Spleen (tissue), 11 donors: ENCODE results near the gene CSMD2. TPM values are rescaled to one million over a fixed set of nuclear protein-coding genes. Genes with fewer than 3 reads are reported as not detected.

Source experiments
- DNase-seq: peaks from one replicate; pipeline ENCODE4 v3.0.0-alpha.2; 2020
- H3K27ac ChIP-seq, 8 donors: fragments of 200-600 bp; sonication (generic) in 7 of 8; 1 replicate in 4 of 8; 2 replicates in 4 of 8; pipeline versions ENCODE4 v1.5.0 to v1.8.0; 2016 to 2021; ENCODE audit warnings: inconsistent platforms in 4 of 8, mild to moderate bottlenecking in 4 of 8, moderate library complexity in 1 of 8
- H3K27me3 ChIP-seq, 7 donors: fragments of 200-600 bp; sonication (generic) in 6 of 7; replicated peaks in 1 of 7; 1 replicate in 4 of 7; 2 replicates in 3 of 7; pipeline versions ENCODE4 v1.5.0 to v1.8.0; 2016 to 2021; ENCODE audit warnings: inconsistent platforms in 3 of 7, mild to moderate bottlenecking in 1 of 7
- H3K36me3 ChIP-seq, 6 donors: fragments of 200-600 bp; sonication (generic) in 5 of 6; 1 replicate in 4 of 6; 2 replicates in 2 of 6; pipeline versions ENCODE4 v1.5.0 to v1.8.0; 2016 to 2021; ENCODE audit warnings: inconsistent platforms in 2 of 6
- H3K4me1 ChIP-seq, 6 donors: fragments of 200-600 bp; sonication (generic) in 5 of 6; 1 replicate in 3 of 6; 2 replicates in 3 of 6; pipeline versions ENCODE4 v1.5.0 to v1.8.0; 2016 to 2021; ENCODE audit warnings: inconsistent platforms in 3 of 6
- H3K4me3 ChIP-seq, 8 donors: fragments of 200-600 bp; sonication (generic) in 7 of 8; 1 replicate in 4 of 8; 2 replicates in 4 of 8; pipeline versions ENCODE4 v1.5.0 to v1.8.0; 2016 to 2021; ENCODE audit warnings: inconsistent platforms in 4 of 8, mild to moderate bottlenecking in 4 of 8, moderate library complexity in 2 of 8
- H3K9me3 ChIP-seq, 8 donors: fragments of 200-600 bp; sonication (generic) in 7 of 8; 1 replicate in 4 of 8; 2 replicates in 4 of 8; pipeline versions ENCODE4 v1.5.0 to v1.8.0; 2016 to 2021; ENCODE audit warnings: inconsistent platforms in 4 of 8
- POLR2A ChIP-seq, 3 donors: fragments of 450-650 bp; IDR thresholded peaks; one replicate each; pipeline ENCODE4 v1.5.1; 2017; ENCODE audit warnings: antibody characterized with exemption in 3 of 3, mild to moderate bottlenecking in 1 of 3
- POLR2AphosphoS5 ChIP-seq, 3 donors: sonication (generic); formaldehyde crosslinking; IDR thresholded peaks; one replicate each; pipeline ENCODE4 v1.5.1; 2017; ENCODE audit warnings: antibody characterized with exemption in 3 of 3
- WGBS, 5 donors: extraction: QIAGEN DNeasy Blood & Tissue Kit in 3 of 5; methylation state at CpG; one replicate each; pipeline versions ENCODE4 v1.1.5 to v1.1.7; 2013 to 2018; 5-methylcytosine and 5-hydroxymethylcytosine counted together
- intact Hi-C: fragments of 100-400 bp; cut with DNase I; formaldehyde crosslinking; loops from one replicate; pipeline ENCODE4 v1.15.0; 2023; ENCODE audit warnings: low total_unique reads
- polyA plus RNA-seq, 3 donors: library from polyadenylated mRNA; stranded (reverse); fragments of 200-250 nt; gene quantifications; one replicate each; pipeline ENCODE4 v1.2.1, GENCODE V29; 2013
- total RNA-seq, 7 donors: library from RNA; depleted of rRNA in 3 of 7; stranded (reverse); fragments of >200 nt in 3 of 7; fragmentation: NEBNext Ultra II Directional in 4 of 7; extraction: Animal tissue kit (Norgen Biotek cat#: 25700) in 4 of 7; gene quantifications; one replicate each; pipeline versions ENCODE4 v1.1.0 to v1.2.1, GENCODE V29; 2016 to 2021
- TF ChIP-seq, protein P1 (sequence below), 11 experiments: fragments of 200-600 bp in 7 of 11; fragments of 450-650 bp in 4 of 11; sonication (generic) in 4 of 11; IDR thresholded peaks in 8 of 11; conservative IDR thresholded peaks in 3 of 11; 1 replicate in 7 of 11; 2 replicates in 4 of 11; pipeline versions ENCODE4 v1.4.0 to v1.8.0; 2016 to 2021; ENCODE audit warnings: antibody characterized with exemption in 11 of 11, inconsistent platforms in 4 of 11, mild to moderate bottlenecking in 1 of 11
- donor health status: healthy with polysubstance abuse.
- donor health status: DM: no; HTN: no; CAD: no; lungs with moderate emphysema.
- donor health status: DM: no; HTN: no; CAD: no.
- donor health status: Bipolar disorder and iron deficiency.
- donor health status: healthy.
- donor health status: DM: no; HTN: no; CAD: no.
- donor health status: DM: yes; HTN: yes; CAD: no.

The CSMD2 gene
- total and polyA plus RNA-seq, 10 donors = 0.12 to 2.7 (median 0.96) TPM

DNA sequence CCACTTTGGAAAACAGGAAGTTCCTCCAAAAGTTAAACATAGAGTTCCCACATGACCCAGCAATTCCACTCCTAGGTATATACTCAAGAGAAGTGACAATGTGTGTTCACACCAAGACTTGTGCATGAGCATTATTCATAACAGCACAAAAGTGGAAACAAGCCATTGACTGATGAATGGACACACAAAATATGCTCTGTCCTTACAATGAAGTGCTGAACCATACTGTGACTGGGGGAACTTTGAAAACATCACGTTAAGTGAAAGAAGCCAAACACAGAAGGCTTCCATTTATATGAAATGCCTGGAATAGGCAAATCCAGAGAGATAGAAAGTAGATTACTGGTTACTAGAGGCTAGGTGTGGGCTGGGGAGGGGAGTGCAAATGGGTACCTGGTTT lies 542.3 kb downstream of the CSMD2 start:
- H3K36me3 ChIP-seq = no peaks in the 10 kb centered on the region
- intact Hi-C loops = no loop called here
- TF ChIP-seq POLR2AphosphoS5 (IDR thresholded peaks at IDR 0.05) (no peak), POLR2A (IDR thresholded peaks at IDR 0.05) (no peak)
- TF ChIP-seq, protein P1, sequence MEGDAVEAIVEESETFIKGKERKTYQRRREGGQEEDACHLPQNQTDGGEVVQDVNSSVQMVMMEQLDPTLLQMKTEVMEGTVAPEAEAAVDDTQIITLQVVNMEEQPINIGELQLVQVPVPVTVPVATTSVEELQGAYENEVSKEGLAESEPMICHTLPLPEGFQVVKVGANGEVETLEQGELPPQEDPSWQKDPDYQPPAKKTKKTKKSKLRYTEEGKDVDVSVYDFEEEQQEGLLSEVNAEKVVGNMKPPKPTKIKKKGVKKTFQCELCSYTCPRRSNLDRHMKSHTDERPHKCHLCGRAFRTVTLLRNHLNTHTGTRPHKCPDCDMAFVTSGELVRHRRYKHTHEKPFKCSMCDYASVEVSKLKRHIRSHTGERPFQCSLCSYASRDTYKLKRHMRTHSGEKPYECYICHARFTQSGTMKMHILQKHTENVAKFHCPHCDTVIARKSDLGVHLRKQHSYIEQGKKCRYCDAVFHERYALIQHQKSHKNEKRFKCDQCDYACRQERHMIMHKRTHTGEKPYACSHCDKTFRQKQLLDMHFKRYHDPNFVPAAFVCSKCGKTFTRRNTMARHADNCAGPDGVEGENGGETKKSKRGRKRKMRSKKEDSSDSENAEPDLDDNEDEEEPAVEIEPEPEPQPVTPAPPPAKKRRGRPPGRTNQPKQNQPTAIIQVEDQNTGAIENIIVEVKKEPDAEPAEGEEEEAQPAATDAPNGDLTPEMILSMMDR (IDR thresholded peaks at IDR 0.05 in 8 of 11, conservative IDR thresholded peaks at IDR 0.05 in 3 of 11) = no peak
- WGBS, 5 donors = 75 to 93% (median 89%) methylated on average over 1 of the region's 1 CpG
- no peak for DNase-seq
- H3K4me3 ChIP-seq = no peak overlapping the region
- no peak overlapping the region for H3K27ac ChIP-seq
- no peaks in the 10 kb centered on the region for H3K9me3 ChIP-seq
- peaks cover 0 to 40% (median 0%) of the 10 kb centered on the region in 7 donors for H3K27me3 ChIP-seq
- no peaks in the 10 kb centered on the region for H3K4me1 ChIP-seq

DNA sequence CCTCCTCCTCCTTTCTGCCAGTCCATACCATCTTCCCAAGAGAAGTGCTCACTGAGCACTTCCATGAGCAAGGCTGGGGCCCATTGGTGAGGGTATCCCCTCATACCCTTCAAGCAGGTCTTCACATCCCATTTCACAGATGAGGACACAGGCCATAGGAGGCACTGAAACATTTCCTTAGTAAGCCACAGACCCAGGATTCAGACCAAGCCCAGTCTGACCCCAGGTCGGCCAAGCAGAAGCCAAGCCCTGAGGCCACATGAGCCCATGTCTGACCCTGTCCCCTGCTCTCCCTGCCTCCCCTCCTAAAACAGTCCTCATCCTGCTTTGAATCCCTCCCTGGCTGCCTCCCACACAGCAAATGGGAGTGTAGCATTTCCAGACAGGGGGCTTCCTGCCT lies 546.4 kb downstream of the CSMD2 start:
- Histone ChIP-seq H3K4me3 (no peak overlapping the region), H3K9me3 (no peaks in the 10 kb centered on the region), H3K36me3 (no peaks in the 10 kb centered on the region), H3K27ac (no peak overlapping the region), H3K27me3 (peaks cover 0 to 36% (median 0%) of the 10 kb centered on the region in 7 donors), H3K4me1 (peaks cover 0 to 7% (median 1%) of the 10 kb centered on the region in 6 donors)
- DNase-seq = no peak
- WGBS, 5 donors = 80 to 100% (median 95%) methylated on average over 1 of the region's 1 CpG
- TF ChIP-seq POLR2AphosphoS5 (IDR thresholded peaks at IDR 0.05) = no peak
- intact Hi-C loops = no loop called here

DNA sequence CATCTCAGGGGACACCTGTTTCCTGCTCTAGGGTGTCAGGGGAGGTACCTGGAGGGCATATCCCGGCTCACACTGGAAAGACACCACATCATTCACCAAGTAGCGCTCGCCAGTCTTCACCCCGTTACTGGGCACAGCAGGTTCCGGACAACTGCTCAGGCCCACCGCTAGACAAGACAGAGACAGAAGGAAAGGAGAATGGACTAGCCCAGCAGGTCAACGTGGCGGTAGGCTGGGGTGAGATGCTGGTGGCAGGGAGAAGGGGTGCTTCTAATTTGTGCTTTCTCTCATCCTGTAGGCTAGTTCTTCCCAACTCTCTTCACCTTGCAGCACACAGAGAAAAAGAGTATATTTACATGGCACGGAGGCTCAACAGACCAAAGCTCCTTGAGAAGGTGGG lies 547.6 kb downstream of the CSMD2 start:
- no peak overlapping the region for H3K27ac ChIP-seq
- intact Hi-C loops = no loop called here
- H3K27me3 ChIP-seq = peaks cover 0 to 44% (median 0%) of the 10 kb centered on the region in 7 donors
- H3K9me3 ChIP-seq = no peaks in the 10 kb centered on the region
- H3K4me3 ChIP-seq = no peak overlapping the region
- DNase-seq = no peak
- TF ChIP-seq, protein P1 (IDR thresholded peaks at IDR 0.05 in 8 of 11, conservative IDR thresholded peaks at IDR 0.05 in 3 of 11) = no peak
- no peak for TF ChIP-seq POLR2A (IDR thresholded peaks at IDR 0.05)
- TF ChIP-seq POLR2AphosphoS5 (IDR thresholded peaks at IDR 0.05) = no peak
- WGBS, 5 donors = 84 to 87% (median 85%) methylated on average over 9 of the region's 9 CpGs
- no peaks in the 10 kb centered on the region for H3K36me3 ChIP-seq
- H3K4me1 ChIP-seq = peaks cover 0 to 7% (median 3%) of the 10 kb centered on the region in 6 donors

GRCh38 chr1:33616780-33617179 lies 548.2 kb downstream of the CSMD2 start:
- Histone ChIP-seq H3K4me3 (no peak overlapping the region), H3K36me3 (no peaks in the 10 kb centered on the region), H3K4me1 (peaks cover 0 to 7% (median 3%) of the 10 kb centered on the region in 6 donors), H3K27ac (no peak overlapping the region), H3K9me3 (no peaks in the 10 kb centered on the region), H3K27me3 (peaks cover 0 to 44% (median 0%) of the 10 kb centered on the region in 7 donors)
- WGBS, 5 donors = 61 to 86% (median 76%) methylated on average over 6 of the region's 6 CpGs
- intact Hi-C loops = no loop called here
- TF ChIP-seq, protein P1 (IDR thresholded peaks at IDR 0.05 in 8 of 11, conservative IDR thresholded peaks at IDR 0.05 in 3 of 11) = no peak
- no peak for TF ChIP-seq POLR2A (IDR thresholded peaks at IDR 0.05)
- TF ChIP-seq POLR2AphosphoS5 (IDR thresholded peaks at IDR 0.05) = no peak
- no peak for DNase-seq

DNA sequence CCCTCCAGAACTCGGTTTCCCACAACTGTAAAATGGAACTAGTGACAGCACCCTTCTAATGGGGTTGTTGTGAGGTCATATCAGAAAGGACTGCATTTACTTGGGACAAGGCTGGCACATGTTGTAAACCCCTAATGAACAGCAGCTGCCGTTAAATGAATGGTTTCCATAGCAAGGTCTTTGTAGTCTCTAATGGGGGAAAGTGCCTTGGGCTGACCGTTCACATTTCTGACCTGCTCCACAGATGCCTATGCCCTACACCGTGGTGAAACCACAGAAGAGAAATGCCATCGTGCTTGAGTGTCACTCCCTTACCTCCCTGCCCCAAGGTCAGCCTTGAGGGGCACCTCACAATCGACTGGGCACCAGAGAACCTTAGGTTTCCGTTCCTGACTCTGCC lies 549.5 kb downstream of the CSMD2 start:
- DNase-seq = no peak
- Histone ChIP-seq H3K4me3 (no peak overlapping the region), H3K27ac (no peak overlapping the region), H3K9me3 (no peaks in the 10 kb centered on the region), H3K36me3 (no peaks in the 10 kb centered on the region), H3K27me3 (peaks cover 0 to 44% (median 0%) of the 10 kb centered on the region in 7 donors), H3K4me1 (peaks cover 0 to 7% (median 3%) of the 10 kb centered on the region in 6 donors)
- intact Hi-C loops = no loop called here
- WGBS, 5 donors = 18 to 26% (median 21%) methylated on average over 7 of the region's 7 CpGs
- TF ChIP-seq, protein P1 (IDR thresholded peaks at IDR 0.05 in 8 of 11, conservative IDR thresholded peaks at IDR 0.05 in 3 of 11) = no peak
- no peak for TF ChIP-seq POLR2A (IDR thresholded peaks at IDR 0.05)
- no peak for TF ChIP-seq POLR2AphosphoS5 (IDR thresholded peaks at IDR 0.05)
